Mucosa of stomach (tissue), 1 donor: Measurements from ENCODE around the gene MAEA.

Source experiments
- H3K27me3 ChIP-seq: one replicate; pipeline ENCODE4 v1.7.0; 2013; ENCODE audit warnings: mild to moderate bottlenecking, low read length; ENCODE audit not compliant: control insufficient read depth, insufficient read depth
- H3K36me3 ChIP-seq: one replicate; pipeline ENCODE4 v1.7.0; 2013; ENCODE audit warnings: low read length; ENCODE audit not compliant: control insufficient read depth, insufficient read depth
- H3K4me1 ChIP-seq: one replicate; pipeline ENCODE4 v1.7.0; 2013; ENCODE audit warnings: mild to moderate bottlenecking, low read length; ENCODE audit not compliant: control insufficient read depth, insufficient read depth
- H3K4me3 ChIP-seq: one replicate; pipeline ENCODE4 v1.7.0; 2013; ENCODE audit warnings: low read length
- H3K9ac ChIP-seq: one replicate; pipeline ENCODE4 v1.7.0; 2013; ENCODE audit warnings: mild to moderate bottlenecking, low read length, moderate library complexity
- H3K9me3 ChIP-seq: one replicate; pipeline ENCODE4 v1.7.0; 2013; ENCODE audit warnings: mild to moderate bottlenecking, low read length, moderate library complexity; ENCODE audit not compliant: control insufficient read depth
- donor health status: Pancreatic carcinoma.

Gene MAEA

GRCh38 chr4:1274871-1275270 lies 14.8 kb upstream of the MAEA start:
- H3K4me3 ChIP-seq: no peak overlapping the region
- no peaks in the 10 kb centered on the region for H3K9me3 ChIP-seq
- no peaks in the 10 kb centered on the region for H3K4me1 ChIP-seq

GRCh38 chr4:1276984-1277383 lies 12.7 kb upstream of the MAEA start:
- Histone ChIP-seq H3K4me3 (no peak overlapping the region), H3K36me3 (no peaks in the 10 kb centered on the region), H3K4me1 (no peaks in the 10 kb centered on the region), H3K27me3 (no peaks in the 10 kb centered on the region), H3K9me3 (no peaks in the 10 kb centered on the region), H3K9ac (no peak overlapping the region)

More at GRCh38 chr4:1274871-1275270, 14.8 kb upstream of the MAEA start:
- no peaks in the 10 kb centered on the region for H3K27me3 ChIP-seq
- no peaks in the 10 kb centered on the region for H3K36me3 ChIP-seq
- no peak overlapping the region for H3K9ac ChIP-seq

GRCh38 chr4:1277667-1278665 lies 11.7 kb upstream of the MAEA start:
- Histone ChIP-seq H3K4me1 (no peaks in the 10 kb centered on the region), H3K9ac (no peak overlapping the region), H3K36me3 (no peaks in the 10 kb centered on the region), H3K9me3 (no peaks in the 10 kb centered on the region), H3K4me3 (no peak overlapping the region), H3K27me3 (no peaks in the 10 kb centered on the region)

- H3K27me3 ChIP-seq: no peaks in the 10 kb centered on the region
- H3K4me3 ChIP-seq: no peak overlapping the region
- H3K4me1 ChIP-seq: no peaks in the 10 kb centered on the region
- no peaks in the 10 kb centered on the region for H3K9me3 ChIP-seq
- H3K36me3 ChIP-seq: no peaks in the 10 kb centered on the region
- no peak overlapping the region for H3K9ac ChIP-seq
Measured at GRCh38 chr4:1279253-1279652, 10.4 kb upstream of the MAEA start.

GRCh38 chr4:1283711-1284110 lies 6.0 kb upstream of the MAEA start:
- H3K4me1 ChIP-seq: no peaks in the 10 kb centered on the region
- no peak overlapping the region for H3K9ac ChIP-seq
- no peaks in the 10 kb centered on the region for H3K36me3 ChIP-seq
- no peaks in the 10 kb centered on the region for H3K27me3 ChIP-seq
- H3K9me3 ChIP-seq: no peaks in the 10 kb centered on the region
- H3K4me3 ChIP-seq: no peak overlapping the region

GRCh38 chr4:1285151-1285789 lies 4.4 kb upstream of the MAEA start:
- Histone ChIP-seq H3K4me1 (no peaks in the 10 kb centered on the region), H3K4me3 (no peak overlapping the region), H3K9me3 (no peaks in the 10 kb centered on the region), H3K9ac (no peak overlapping the region), H3K36me3 (no peaks in the 10 kb centered on the region), H3K27me3 (no peaks in the 10 kb centered on the region)

GRCh38 chr4:1285790-1286553 lies 3.7 kb upstream of the MAEA start:
- H3K4me3 ChIP-seq: no peak overlapping the region
- H3K9me3 ChIP-seq: no peaks in the 10 kb centered on the region
- peaks cover 3% of the 10 kb centered on the region for H3K4me1 ChIP-seq
- no peaks in the 10 kb centered on the region for H3K27me3 ChIP-seq
- no peak overlapping the region for H3K9ac ChIP-seq
- no peaks in the 10 kb centered on the region for H3K36me3 ChIP-seq

GRCh38 chr4:1288786-1289185 lies 905 bp upstream of the MAEA start:
- Histone ChIP-seq H3K27me3 (no peaks in the 10 kb centered on the region), H3K36me3 (no peaks in the 10 kb centered on the region), H3K9ac (peak overlapping the region; percentile 66), H3K9me3 (no peaks in the 10 kb centered on the region), H3K4me1 (peaks cover 17% of the 10 kb centered on the region), H3K4me3 (peak overlapping the region; percentile 85)

- Histone ChIP-seq H3K9me3 (no peaks in the 10 kb centered on the region), H3K27me3 (no peaks in the 10 kb centered on the region), H3K4me1 (peaks cover 25% of the 10 kb centered on the region), H3K36me3 (no peaks in the 10 kb centered on the region), H3K9ac (peak overlapping the region; percentile 66), H3K4me3 (peak overlapping the region; percentile 31)
Measured at GRCh38 chr4:1290165-1290977, 680 bp downstream of the MAEA start.

- H3K36me3 ChIP-seq: no peaks in the 10 kb centered on the region
- H3K4me3 ChIP-seq: peak overlapping the region; percentile 31
- no peaks in the 10 kb centered on the region for H3K27me3 ChIP-seq
- H3K9me3 ChIP-seq: no peaks in the 10 kb centered on the region
- peaks cover 25% of the 10 kb centered on the region for H3K4me1 ChIP-seq
- peak overlapping the region; percentile 66 for H3K9ac ChIP-seq
Measured at GRCh38 chr4:1291091-1291490, 1.4 kb downstream of the MAEA start.

- H3K4me1 ChIP-seq: peaks cover 25% of the 10 kb centered on the region
- peak overlapping the region; percentile 2 for H3K9ac ChIP-seq
Measured at GRCh38 chr4:1291996-1292702, 2.5 kb downstream of the MAEA start.

More at GRCh38 chr4:1291996-1292702, 2.5 kb downstream of the MAEA start:
- Histone ChIP-seq H3K27me3 (no peaks in the 10 kb centered on the region), H3K9me3 (no peaks in the 10 kb centered on the region), H3K4me3 (no peak overlapping the region), H3K36me3 (no peaks in the 10 kb centered on the region)
